ENCODE results near the gene MAPKBP1.

- no peak for TF ChIP-seq CTCF (tag by site-specific recombination; IDR thresholded peaks at IDR 0.05)
- TF ChIP-seq ZNF2 (tag by site-specific recombination; IDR thresholded peaks at IDR 0.05): no peak
- TF ChIP-seq, protein P1, sequence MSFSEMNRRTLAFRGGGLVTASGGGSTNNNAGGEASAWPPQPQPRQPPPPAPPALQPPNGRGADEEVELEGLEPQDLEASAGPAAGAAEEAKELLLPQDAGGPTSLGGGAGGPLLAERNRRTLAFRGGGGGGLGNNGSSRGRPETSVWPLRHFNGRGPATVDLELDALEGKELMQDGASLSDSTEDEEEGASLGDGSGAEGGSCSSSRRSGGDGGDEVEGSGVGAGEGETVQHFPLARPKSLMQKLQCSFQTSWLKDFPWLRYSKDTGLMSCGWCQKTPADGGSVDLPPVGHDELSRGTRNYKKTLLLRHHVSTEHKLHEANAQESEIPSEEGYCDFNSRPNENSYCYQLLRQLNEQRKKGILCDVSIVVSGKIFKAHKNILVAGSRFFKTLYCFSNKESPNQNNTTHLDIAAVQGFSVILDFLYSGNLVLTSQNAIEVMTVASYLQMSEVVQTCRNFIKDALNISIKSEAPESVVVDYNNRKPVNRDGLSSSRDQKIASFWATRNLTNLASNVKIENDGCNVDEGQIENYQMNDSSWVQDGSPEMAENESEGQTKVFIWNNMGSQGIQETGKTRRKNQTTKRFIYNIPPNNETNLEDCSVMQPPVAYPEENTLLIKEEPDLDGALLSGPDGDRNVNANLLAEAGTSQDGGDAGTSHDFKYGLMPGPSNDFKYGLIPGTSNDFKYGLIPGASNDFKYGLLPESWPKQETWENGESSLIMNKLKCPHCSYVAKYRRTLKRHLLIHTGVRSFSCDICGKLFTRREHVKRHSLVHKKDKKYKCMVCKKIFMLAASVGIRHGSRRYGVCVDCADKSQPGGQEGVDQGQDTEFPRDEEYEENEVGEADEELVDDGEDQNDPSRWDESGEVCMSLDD (tag by site-specific recombination; IDR thresholded peaks at IDR 0.05): no peak
- no peak for TF ChIP-seq ZNF354C (tag by site-specific recombination; IDR thresholded peaks at IDR 0.05; ENCODE audit: borderline replicate concordance, low read depth)
- no peak for TF ChIP-seq ZNF274 (IDR thresholded peaks at IDR 0.05; ENCODE audit: low read length)
- no peak for TF ChIP-seq ZNF274 (tag by site-specific recombination; IDR thresholded peaks at IDR 0.05; ENCODE audit: borderline replicate concordance)
- no peak for TF ChIP-seq PBX3 (CRISPR knock-in tag; IDR thresholded peaks at IDR 0.05)
- TF ChIP-seq ZNF658 (tag by site-specific recombination; IDR thresholded peaks at IDR 0.05): no peak
- no peak for TF ChIP-seq YY1 (tag by site-specific recombination; IDR thresholded peaks at IDR 0.05)
These were observed 51.6 kb downstream of the MAPKBP1 start for GRCh38 chr15:41825572-41826535.
